HCT116 (cell line): ENCODE data around the gene NAALADL2. TPM values are rescaled to one million over a fixed set of nuclear protein-coding genes. Genes with fewer than 3 reads are reported as not detected.

ENCODE experiments used
- ATAC-seq: fragments of 200-7000 bp; cut with Tn5 transposase; 2 replicates; pipeline ENCODE4 v1.9.1; 2020; ENCODE audit warnings: mild to moderate bottlenecking, moderate library complexity
- BruUV-seq: library from RNA; stranded (reverse); fragments of 400-500 nt; replicated peaks from 2 replicates; lab custom pipeline; 2021; lab: Mats Ljungman, UMichigan
- CTCF ChIA-PET: fragments of 300-600 bp; sonication (Branson Sonifier 250); formaldehyde crosslinking; loops from one replicate; lab custom pipeline; 2021; ENCODE audit warnings: antibody characterized with exemption; lab: Charles Lee
- POLR2A ChIA-PET: fragments of 300-600, 350-600 bp; sonication (Branson Sonifier 250); formaldehyde crosslinking; loops from one replicate; lab custom pipeline; 2021; ENCODE audit warnings: antibody characterized with exemption; lab: Charles Lee
- RAD21 ChIA-PET, 2 experiments: fragments of 300-600 bp; sonication (Branson Sonifier 250); formaldehyde crosslinking; loops; one replicate each; lab custom pipeline; 2023; ENCODE audit warnings: low total read pairs in 2 of 2; ENCODE audit not compliant: uncharacterized antibody in 2 of 2, unreplicated experiment in 2 of 2, low non-redundant PET in 1 of 2; lab: Charles Lee
- DNase-seq: peaks from one replicate; pipeline ENCODE4 v3.0.0-alpha.2; 2010; ENCODE audit warnings: low read depth, low spot score
- H2AFZ ChIP-seq: fragments of 200-600 bp; shearing (Covaris generic), sonication (generic); 2 replicates; pipeline ENCODE4 v1.6.1; 2017; ENCODE audit warnings: low read depth, mixed run types, mixed read lengths, antibody characterized with exemption, low read length; ENCODE audit not compliant: poor library complexity, severe bottlenecking
- H3K27ac ChIP-seq: 2 replicates; pipeline ENCODE4 v1.5.1; 2012; ENCODE audit warnings: low read depth, low read length
- H3K27me3 ChIP-seq: fragments of 200-600 bp; sonication (generic); 2 replicates; pipeline ENCODE4 v1.6.1; 2016; ENCODE audit warnings: mixed run types, low read length, mixed read lengths; ENCODE audit not compliant: insufficient read depth
- H3K36me3 ChIP-seq, 2 experiments: fragments of 200-500 bp in 1 of 2; fragments of 200-600 bp in 1 of 2; sonication (Bioruptor generic) in 1 of 2; sonication (generic) in 1 of 2; 2 replicates each; pipeline versions ENCODE4 v1.5.1 to v1.6.1; 2014 to 2016; ENCODE audit warnings: low read length in 2 of 2, inconsistent platforms in 1 of 2, mixed read lengths in 1 of 2, mixed run types in 1 of 2; ENCODE audit not compliant: insufficient read depth in 2 of 2, control insufficient read depth in 1 of 2
- H3K4me1 ChIP-seq, 2 experiments: fragments of 200-600 bp in 1 of 2; sonication (generic) in 1 of 2; 2 replicates each; pipeline versions ENCODE4 v1.5.1 to v1.6.1; 2012 to 2017; ENCODE audit warnings: low read length in 2 of 2, inconsistent platforms in 1 of 2, mild to moderate bottlenecking in 1 of 2, mixed read lengths in 1 of 2, mixed run types in 1 of 2, moderate library complexity in 1 of 2; ENCODE audit not compliant: insufficient read depth in 2 of 2, control insufficient read depth in 1 of 2
- H3K4me2 ChIP-seq: fragments of 200-600 bp; sonication (generic); 2 replicates; pipeline ENCODE4 v1.6.1; 2017; ENCODE audit warnings: mixed run types, low read length, mixed read lengths
- H3K4me3 ChIP-seq, 2 experiments: fragments of 200-600 bp in 1 of 2; sonication (generic) in 1 of 2; replicated peaks in 1 of 2; 2 replicates each; pipeline ENCODE4 v1.5.1; 2011 to 2016; ENCODE audit warnings: low read length in 2 of 2, control low read depth in 1 of 2, low read depth in 1 of 2, mild to moderate bottlenecking in 1 of 2, mixed read lengths in 1 of 2, mixed run types in 1 of 2
- H3K79me2 ChIP-seq: fragments of 200-600 bp; sonication (generic); 2 replicates; pipeline ENCODE4 v1.6.1; 2017; ENCODE audit warnings: mild to moderate bottlenecking, mixed run types, low read length, moderate library complexity, mixed read lengths; ENCODE audit not compliant: insufficient read depth
- H3K9ac ChIP-seq: fragments of 200-600 bp; sonication (generic); 2 replicates; pipeline ENCODE4 v1.6.1; 2016; ENCODE audit warnings: low read length, mixed read lengths
- H3K9me2 ChIP-seq: fragments of 200-600 bp; sonication (generic), shearing (Covaris generic); 2 replicates; pipeline ENCODE4 v1.6.1; 2017; ENCODE audit warnings: mixed run types, mild to moderate bottlenecking, moderate library complexity; ENCODE audit not compliant: insufficient read depth
- H3K9me3 ChIP-seq, 2 experiments: fragments of 200-500 bp in 1 of 2; fragments of 200-600 bp in 1 of 2; sonication (Bioruptor generic) in 1 of 2; sonication (generic) in 1 of 2; 2 replicates each; pipeline ENCODE4 v1.6.1; 2014 to 2017; ENCODE audit warnings: low read length in 2 of 2, mixed read lengths in 2 of 2, inconsistent platforms in 1 of 2, low read depth in 1 of 2, mild to moderate bottlenecking in 1 of 2, mixed run types in 1 of 2, moderate library complexity in 1 of 2; ENCODE audit not compliant: control insufficient read depth in 1 of 2, insufficient read depth in 1 of 2
- H4K20me1 ChIP-seq: fragments of 200-600 bp; sonication (generic), shearing (Covaris generic); 2 replicates; pipeline ENCODE4 v1.6.1; 2017; ENCODE audit warnings: mixed run types, mild to moderate bottlenecking, moderate library complexity; ENCODE audit not compliant: insufficient read depth
- CBX3 ChIP-seq: IDR thresholded peaks from 2 replicates; pipeline ENCODE4 v1.6.1; 2012; ENCODE audit warnings: low read depth
- EGR1 ChIP-seq: IDR thresholded peaks from 2 replicates; pipeline ENCODE4 v1.6.1; 2012; ENCODE audit warnings: low read depth
- EZH2 ChIP-seq: fragments of 200-600 bp; sonication (generic); IDR thresholded peaks from 2 replicates; pipeline ENCODE4 v1.6.1; 2017; ENCODE audit warnings: antibody characterized with exemption, mixed run types
- EZH2phosphoT487 ChIP-seq: fragments of 200-600 bp; IDR thresholded peaks from 2 replicates; pipeline ENCODE4 v1.6.1; 2018; ENCODE audit warnings: antibody characterized with exemption, borderline replicate concordance
- JUND ChIP-seq: IDR thresholded peaks from 2 replicates; pipeline ENCODE4 v1.6.1; 2012
- POLR2A ChIP-seq: IDR thresholded peaks from 2 replicates; pipeline ENCODE4 v1.7.0; 2011; ENCODE audit warnings: borderline replicate concordance; ENCODE audit not compliant: insufficient read depth, insufficient read length; ENCODE audit errors: extremely low read depth
- RAD21 ChIP-seq: IDR thresholded peaks from 2 replicates; pipeline ENCODE4 v1.6.1; 2012; ENCODE audit warnings: low read depth, mild to moderate bottlenecking
- SP1 ChIP-seq: IDR thresholded peaks from 2 replicates; pipeline ENCODE4 v1.6.1; 2012; ENCODE audit warnings: low read depth
- TCF7L2 ChIP-seq: IDR thresholded peaks from 2 replicates; pipeline ENCODE4 v1.7.0; 2011; ENCODE audit warnings: borderline replicate concordance, inconsistent platforms; ENCODE audit not compliant: insufficient read depth, insufficient read length; ENCODE audit errors: extremely low read depth
- YY1 ChIP-seq: IDR thresholded peaks from 2 replicates; pipeline ENCODE4 v1.6.1; 2011; ENCODE audit warnings: low read length, low read depth, moderate library complexity, mild to moderate bottlenecking; ENCODE audit not compliant: insufficient replicate concordance; ENCODE audit errors: extremely low read depth
- ZBTB33 ChIP-seq: IDR thresholded peaks from 2 replicates; pipeline ENCODE4 v1.6.1; 2011; ENCODE audit warnings: mild to moderate bottlenecking, low read length, moderate library complexity; ENCODE audit not compliant: insufficient replicate concordance; ENCODE audit errors: extremely low read depth
- ZFX ChIP-seq: fragments of 450-650 bp; IDR thresholded peaks from 2 replicates; pipeline ENCODE4 v1.6.1; 2017
- ZNF274 ChIP-seq: fragments of 200-500 bp; sonication (Bioruptor generic); IDR thresholded peaks from 2 replicates; pipeline ENCODE4 v1.6.1; 2014; ENCODE audit warnings: mild to moderate bottlenecking, low read depth, low read length, inconsistent platforms
- intact Hi-C: fragments of 100-400 bp; cut with micrococcal nuclease; formaldehyde crosslinking; loops from 2 replicates; pipeline ENCODE4 v1.10.0; 2022
- total RNA-seq: library from RNA; stranded (reverse); gene quantifications from one replicate; pipeline ENCODE4 v1.2.1, GENCODE V29; 2021; ENCODE audit not compliant: unreplicated experiment
- TF ChIP-seq, protein P1 (sequence below): IDR thresholded peaks from 2 replicates; pipeline ENCODE4 v1.6.1; 2012
- TF ChIP-seq, protein P2 (sequence below): IDR thresholded peaks from 2 replicates; pipeline ENCODE4 v1.6.1; 2012; ENCODE audit warnings: low read depth
- TF ChIP-seq, protein P3 (sequence below): IDR thresholded peaks from 2 replicates; pipeline ENCODE4 v1.6.1; 2012

Gene NAALADL2
- total RNA-seq, 1 experiment from 2014 or later = 2.9 TPM

GRCh38 chr3:175378348-175378747 lies 519.2 kb downstream of the NAALADL2 start:
- no peaks in the 10 kb centered on the region for H3K36me3 ChIP-seq
- H3K4me1 ChIP-seq = no peaks in the 10 kb centered on the region
- H3K27ac ChIP-seq = no peak overlapping the region
- no peak for DNase-seq
- no peak overlapping the region for H3K4me3 ChIP-seq
- no peaks in the 10 kb centered on the region for H3K9me2 ChIP-seq
- H3K27me3 ChIP-seq = no peaks in the 10 kb centered on the region
- intact Hi-C loops = no loop called here
- no peak for ATAC-seq
- RAD21 ChIA-PET = no interaction called here
- no peak overlapping the region for H2AFZ ChIP-seq
- BruUV-seq = no TSS peak
- no peak overlapping the region for H3K4me2 ChIP-seq
- POLR2A ChIA-PET = no interaction called here
- H3K79me2 ChIP-seq = no peaks in the 10 kb centered on the region
- no peak overlapping the region for H3K9ac ChIP-seq
- H4K20me1 ChIP-seq = no peaks in the 10 kb centered on the region
- TF ChIP-seq, protein P1, sequence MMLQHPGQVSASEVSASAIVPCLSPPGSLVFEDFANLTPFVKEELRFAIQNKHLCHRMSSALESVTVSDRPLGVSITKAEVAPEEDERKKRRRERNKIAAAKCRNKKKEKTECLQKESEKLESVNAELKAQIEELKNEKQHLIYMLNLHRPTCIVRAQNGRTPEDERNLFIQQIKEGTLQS = no peak
- TF ChIP-seq TCF7L2 (no peak), YY1 (no peak), ZBTB33 (no peak), POLR2A (no peak), SP1 (no peak), RAD21 (no peak), ZFX (no peak), ZNF274 (no peak), EGR1 (no peak), EZH2phosphoT487 (no peak), JUND (no peak), EZH2 (no peak), CBX3 (no peak)
- TF ChIP-seq, protein P2, sequence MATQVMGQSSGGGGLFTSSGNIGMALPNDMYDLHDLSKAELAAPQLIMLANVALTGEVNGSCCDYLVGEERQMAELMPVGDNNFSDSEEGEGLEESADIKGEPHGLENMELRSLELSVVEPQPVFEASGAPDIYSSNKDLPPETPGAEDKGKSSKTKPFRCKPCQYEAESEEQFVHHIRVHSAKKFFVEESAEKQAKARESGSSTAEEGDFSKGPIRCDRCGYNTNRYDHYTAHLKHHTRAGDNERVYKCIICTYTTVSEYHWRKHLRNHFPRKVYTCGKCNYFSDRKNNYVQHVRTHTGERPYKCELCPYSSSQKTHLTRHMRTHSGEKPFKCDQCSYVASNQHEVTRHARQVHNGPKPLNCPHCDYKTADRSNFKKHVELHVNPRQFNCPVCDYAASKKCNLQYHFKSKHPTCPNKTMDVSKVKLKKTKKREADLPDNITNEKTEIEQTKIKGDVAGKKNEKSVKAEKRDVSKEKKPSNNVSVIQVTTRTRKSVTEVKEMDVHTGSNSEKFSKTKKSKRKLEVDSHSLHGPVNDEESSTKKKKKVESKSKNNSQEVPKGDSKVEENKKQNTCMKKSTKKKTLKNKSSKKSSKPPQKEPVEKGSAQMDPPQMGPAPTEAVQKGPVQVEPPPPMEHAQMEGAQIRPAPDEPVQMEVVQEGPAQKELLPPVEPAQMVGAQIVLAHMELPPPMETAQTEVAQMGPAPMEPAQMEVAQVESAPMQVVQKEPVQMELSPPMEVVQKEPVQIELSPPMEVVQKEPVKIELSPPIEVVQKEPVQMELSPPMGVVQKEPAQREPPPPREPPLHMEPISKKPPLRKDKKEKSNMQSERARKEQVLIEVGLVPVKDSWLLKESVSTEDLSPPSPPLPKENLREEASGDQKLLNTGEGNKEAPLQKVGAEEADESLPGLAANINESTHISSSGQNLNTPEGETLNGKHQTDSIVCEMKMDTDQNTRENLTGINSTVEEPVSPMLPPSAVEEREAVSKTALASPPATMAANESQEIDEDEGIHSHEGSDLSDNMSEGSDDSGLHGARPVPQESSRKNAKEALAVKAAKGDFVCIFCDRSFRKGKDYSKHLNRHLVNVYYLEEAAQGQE = no peak
- TF ChIP-seq, protein P3, sequence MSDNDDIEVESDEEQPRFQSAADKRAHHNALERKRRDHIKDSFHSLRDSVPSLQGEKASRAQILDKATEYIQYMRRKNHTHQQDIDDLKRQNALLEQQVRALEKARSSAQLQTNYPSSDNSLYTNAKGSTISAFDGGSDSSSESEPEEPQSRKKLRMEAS = no peak
- TF ChIP-seq, all 23 proteins: peak for 0
- CTCF ChIA-PET = no interaction called here
- H3K9me3 ChIP-seq = no peaks in the 10 kb centered on the region
